Body of pancreas (tissue), 4 donors: Measurements from ENCODE around the gene RSPH1. TPM values are rescaled to one million over a fixed set of nuclear protein-coding genes. Genes with fewer than 3 reads are reported as not detected.

Source experiments
- ATAC-seq: fragments of 150-250 bp; one replicate; pipeline ENCODE4 v1.9.1; 2016
- DNase-seq, 4 donors: peaks; one replicate each; pipeline ENCODE4 v3.0.0-alpha.2; 2019
- H3K27ac ChIP-seq, 4 donors: fragments of 200-600 bp; sonication (generic); 1 replicate in 3 of 4; 2 replicates in 1 of 4; pipeline versions ENCODE4 v1.5.1 to v1.6.1; 2016 to 2019; ENCODE audit warnings: mild to moderate bottlenecking in 1 of 4, mixed read lengths in 1 of 4, moderate library complexity in 1 of 4
- H3K27me3 ChIP-seq, 2 donors: fragments of 200-600 bp; sonication (generic); one replicate each; pipeline ENCODE4 v1.6.0; 2016; ENCODE audit warnings: mild to moderate bottlenecking in 1 of 2
- H3K36me3 ChIP-seq, 2 donors: fragments of 200-600 bp; sonication (generic); replicated peaks in 1 of 2; 2 replicates each; pipeline ENCODE4 v1.5.1; 2016; ENCODE audit warnings: low read depth in 2 of 2; ENCODE audit not compliant: insufficient read depth in 1 of 2
- H3K4me1 ChIP-seq: fragments of 200-600 bp; sonication (generic); one replicate; pipeline ENCODE4 v1.6.0; 2016
- H3K4me3 ChIP-seq, 2 donors: fragments of 200-600 bp; sonication (generic); 1 replicate in 1 of 2; 2 replicates in 1 of 2; pipeline ENCODE4 v1.5.1; 2016 to 2019
- H3K9me3 ChIP-seq, 3 donors: fragments of 200-600 bp; sonication (generic); 1 replicate in 2 of 3; 2 replicates in 1 of 3; pipeline ENCODE4 v1.5.1; 2016
- POLR2A ChIP-seq, 3 donors: fragments of 450-650 bp; IDR thresholded peaks; one replicate each; pipeline ENCODE4 v1.6.1; 2016; ENCODE audit warnings: antibody characterized with exemption in 3 of 3, mild to moderate bottlenecking in 2 of 3
- WGBS, 2 donors: methylation state at CpG; one replicate each; pipeline ENCODE4 v1.1.5; 2017; 5-methylcytosine and 5-hydroxymethylcytosine counted together
- intact Hi-C: fragments of 100-400 bp; cut with DNase I; formaldehyde crosslinking; loops from one replicate; pipeline ENCODE4 v1.15.1; 2023
- total RNA-seq, 2 donors: library from RNA; depleted of rRNA; stranded (reverse); fragments of >200 nt; gene quantifications; one replicate each; pipeline ENCODE4 v1.1.0, GENCODE V29; 2016
- TF ChIP-seq, protein P1 (sequence below), 7 experiments: fragments of 450-650 bp in 4 of 7; fragments of 200-600 bp in 3 of 7; sonication (generic) in 3 of 7; IDR thresholded peaks; one replicate each; pipeline ENCODE4 v1.5.1; 2016 to 2019; ENCODE audit warnings: antibody characterized with exemption in 7 of 7

The RSPH1 gene
- total RNA-seq, 2 donors from 2014 or later: 1.6 to 2.3 TPM

DNA sequence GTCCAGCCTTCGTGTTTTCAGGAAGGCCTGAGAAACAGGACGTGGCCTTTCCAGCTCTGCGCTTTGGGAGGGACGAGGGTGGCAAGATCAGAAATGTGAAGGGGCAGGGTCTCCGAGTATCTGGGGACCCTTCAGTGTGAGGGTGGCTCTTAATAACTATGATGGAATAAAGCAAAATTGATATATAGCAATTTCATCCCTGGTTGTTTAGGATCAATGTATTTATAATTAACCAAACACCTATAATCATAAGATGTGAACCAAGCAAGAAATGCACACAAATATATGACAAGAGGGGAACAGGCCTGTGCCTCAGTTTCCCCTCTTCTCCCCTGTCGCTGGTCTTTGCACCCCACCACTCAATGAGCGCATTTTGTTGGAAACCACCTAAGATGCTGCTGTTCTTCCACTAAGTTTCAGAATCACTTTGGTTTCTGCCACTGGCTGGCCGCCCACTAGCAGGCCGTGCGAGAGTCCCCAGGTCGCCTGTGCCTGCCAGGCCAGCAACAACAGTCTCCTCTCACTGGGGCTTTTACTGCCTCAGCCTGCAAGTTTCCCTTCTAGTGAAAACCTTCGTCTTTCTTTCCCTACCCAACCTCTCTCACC is 55.7 kb downstream of the RSPH1 start:
- ATAC-seq (no peak), DNase-seq (no peak)
- no peaks in the 10 kb centered on the region for H3K9me3 ChIP-seq
- no peak overlapping the region for H3K27ac ChIP-seq
- H3K4me1 ChIP-seq: no peaks in the 10 kb centered on the region
- intact Hi-C loops: loop anchor here (10.0 kb wide), 2 partner anchors 125 to 295 kb away; partner anchors contain the start of gene TFF3
- no peak overlapping the region for H3K4me3 ChIP-seq
- H3K27me3 ChIP-seq: no peaks in the 10 kb centered on the region
- 77 to 79% methylated on average over 12 of the region's 12 CpGs for WGBS, 2 donors
- no peaks in the 10 kb centered on the region for H3K36me3 ChIP-seq
- TF ChIP-seq, protein P1, sequence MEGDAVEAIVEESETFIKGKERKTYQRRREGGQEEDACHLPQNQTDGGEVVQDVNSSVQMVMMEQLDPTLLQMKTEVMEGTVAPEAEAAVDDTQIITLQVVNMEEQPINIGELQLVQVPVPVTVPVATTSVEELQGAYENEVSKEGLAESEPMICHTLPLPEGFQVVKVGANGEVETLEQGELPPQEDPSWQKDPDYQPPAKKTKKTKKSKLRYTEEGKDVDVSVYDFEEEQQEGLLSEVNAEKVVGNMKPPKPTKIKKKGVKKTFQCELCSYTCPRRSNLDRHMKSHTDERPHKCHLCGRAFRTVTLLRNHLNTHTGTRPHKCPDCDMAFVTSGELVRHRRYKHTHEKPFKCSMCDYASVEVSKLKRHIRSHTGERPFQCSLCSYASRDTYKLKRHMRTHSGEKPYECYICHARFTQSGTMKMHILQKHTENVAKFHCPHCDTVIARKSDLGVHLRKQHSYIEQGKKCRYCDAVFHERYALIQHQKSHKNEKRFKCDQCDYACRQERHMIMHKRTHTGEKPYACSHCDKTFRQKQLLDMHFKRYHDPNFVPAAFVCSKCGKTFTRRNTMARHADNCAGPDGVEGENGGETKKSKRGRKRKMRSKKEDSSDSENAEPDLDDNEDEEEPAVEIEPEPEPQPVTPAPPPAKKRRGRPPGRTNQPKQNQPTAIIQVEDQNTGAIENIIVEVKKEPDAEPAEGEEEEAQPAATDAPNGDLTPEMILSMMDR (IDR thresholded peaks at IDR 0.05): no peak
- no peak for TF ChIP-seq POLR2A (IDR thresholded peaks at IDR 0.05)

DNA sequence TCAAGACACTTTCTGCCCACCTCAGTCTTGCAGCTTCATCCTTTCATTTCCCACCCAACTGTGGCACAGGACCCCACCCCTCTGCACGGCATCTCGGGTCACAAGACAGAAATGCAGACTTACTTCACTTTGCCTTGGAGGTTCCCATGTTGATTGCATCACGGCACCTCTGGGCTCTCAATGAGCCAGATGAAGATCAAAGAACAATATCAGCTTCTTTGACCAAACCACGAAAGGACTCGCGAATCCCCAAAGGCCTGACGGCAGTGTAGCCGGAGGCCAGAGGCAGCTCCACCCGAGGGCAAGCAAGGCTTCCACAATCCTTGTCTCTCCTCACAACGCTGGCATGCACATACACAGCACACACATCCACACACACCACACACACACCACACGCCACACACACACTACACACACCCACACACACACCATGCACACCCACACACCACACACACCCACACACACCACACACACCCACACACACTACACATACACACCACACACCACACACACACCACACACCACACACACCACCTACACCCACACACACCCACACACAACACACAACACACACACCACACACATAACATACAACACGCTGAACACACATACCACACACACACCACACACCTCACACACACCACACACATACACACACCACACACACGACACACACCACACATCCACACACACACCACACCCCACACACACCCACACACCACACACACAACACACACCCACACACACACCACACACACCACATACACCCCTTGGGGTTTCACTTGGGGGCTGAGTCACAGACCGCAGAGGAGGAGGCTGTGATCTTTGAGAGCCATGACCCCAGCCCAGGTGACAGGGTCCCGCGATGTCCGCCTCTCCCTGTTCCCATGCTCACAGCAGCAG is 56.5 kb downstream of the RSPH1 start:
- TF ChIP-seq POLR2A (IDR thresholded peaks at IDR 0.05): no peak
- TF ChIP-seq, protein P1 (IDR thresholded peaks at IDR 0.05): no peak
- DNase-seq: no peak
- no peaks in the 10 kb centered on the region for H3K4me1 ChIP-seq

DNA sequence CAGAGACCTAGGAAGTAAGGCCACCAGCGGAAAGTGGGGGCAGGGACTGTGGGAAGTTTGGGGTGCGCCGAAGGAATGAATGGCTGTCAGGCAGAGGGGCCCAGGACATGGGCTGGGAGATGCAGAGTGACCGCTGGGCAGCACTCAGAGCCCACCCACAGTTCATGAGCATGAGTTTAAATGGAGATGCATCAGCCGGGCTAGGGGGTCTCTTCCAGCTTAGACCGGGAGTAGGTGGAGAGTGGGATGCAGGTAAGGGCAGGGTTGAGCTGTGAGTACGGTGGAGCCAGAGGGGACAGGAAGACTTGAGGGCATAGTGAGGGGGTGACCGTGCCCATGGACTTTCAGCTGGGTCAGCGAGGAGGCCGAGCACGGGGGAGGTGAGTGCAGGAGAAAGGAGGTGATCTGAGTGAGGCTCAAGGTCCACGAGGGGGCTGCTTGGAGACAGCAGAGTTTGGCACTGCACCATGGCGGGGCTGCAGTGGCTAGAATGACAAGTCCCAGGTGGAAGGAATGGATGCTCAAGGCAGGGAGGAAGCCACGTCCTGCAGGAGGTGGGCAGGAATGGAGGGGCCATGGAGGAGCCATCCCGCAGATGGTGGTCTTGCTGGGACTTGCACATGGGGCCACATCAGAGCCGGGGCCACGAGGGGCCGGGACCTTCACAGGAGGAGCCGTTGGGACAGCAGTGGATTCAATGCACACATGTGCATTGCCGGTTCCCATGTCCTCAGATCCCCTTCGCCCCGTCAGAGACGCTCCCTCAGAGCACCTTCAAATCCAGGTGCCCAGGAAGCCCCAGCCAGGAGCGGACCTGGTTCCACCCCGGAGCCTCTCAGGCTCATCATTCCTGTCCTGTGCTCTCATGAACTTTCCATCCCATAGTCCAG is 57.5 kb downstream of the RSPH1 start:
- intact Hi-C loops: no loop called here
- TF ChIP-seq, protein P1 (IDR thresholded peaks at IDR 0.05): no peak
- TF ChIP-seq POLR2A (IDR thresholded peaks at IDR 0.05): no peak
- WGBS, 2 donors: 67 to 81% methylated on average over 17 to 24 of the region's 25 CpGs
- Histone ChIP-seq H3K4me3 (no peak overlapping the region), H3K9me3 (no peaks in the 10 kb centered on the region), H3K27me3 (no peaks in the 10 kb centered on the region), H3K36me3 (no peaks in the 10 kb centered on the region), H3K27ac (no peak overlapping the region), H3K4me1 (no peaks in the 10 kb centered on the region)
- ATAC-seq: no peak
- no peak for DNase-seq

More for the DNA sequence above, 56.5 kb downstream of the RSPH1 start:
- no peak for ATAC-seq
- WGBS, 2 donors: 74 to 75% methylated on average over 17 of the region's 17 CpGs
- Histone ChIP-seq H3K27ac (no peak overlapping the region), H3K36me3 (no peaks in the 10 kb centered on the region), H3K9me3 (no peaks in the 10 kb centered on the region), H3K4me3 (no peak overlapping the region), H3K27me3 (no peaks in the 10 kb centered on the region)
- intact Hi-C loops: loop anchor here (10.0 kb wide), 2 partner anchors 125 to 295 kb away; partner anchors contain the start of gene TFF3

DNA sequence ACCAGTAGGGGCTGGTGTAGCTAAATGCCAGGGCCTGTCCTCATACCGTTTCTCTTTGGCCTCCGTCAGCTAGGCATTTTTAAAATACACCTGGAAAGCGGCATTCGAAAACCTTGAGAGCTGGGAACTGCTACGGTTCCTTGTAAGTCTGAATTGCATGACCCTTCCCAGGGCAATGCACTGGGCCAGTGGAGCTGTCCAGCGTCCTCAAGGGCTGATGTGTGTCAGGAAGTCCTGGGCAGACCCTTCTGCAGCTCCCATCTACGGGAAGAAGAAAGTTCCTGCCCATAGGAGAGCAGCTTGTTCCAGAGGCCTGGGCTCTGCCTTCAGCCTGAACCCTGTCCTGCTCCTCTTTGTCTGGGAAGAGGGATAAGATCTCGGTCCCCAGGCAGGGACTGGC is 58.2 kb downstream of the RSPH1 start:
- intact Hi-C loops: no loop called here
- TF ChIP-seq, protein P1 (IDR thresholded peaks at IDR 0.05): no peak
- no peak for TF ChIP-seq POLR2A (IDR thresholded peaks at IDR 0.05)
- Histone ChIP-seq H3K27ac (no peak overlapping the region), H3K4me1 (no peaks in the 10 kb centered on the region), H3K4me3 (no peak overlapping the region), H3K27me3 (no peaks in the 10 kb centered on the region), H3K9me3 (no peaks in the 10 kb centered on the region), H3K36me3 (no peaks in the 10 kb centered on the region)
- DNase-seq: no peak
- ATAC-seq: no peak
- 47 to 56% methylated on average over 7 to 8 of the region's 8 CpGs for WGBS, 2 donors
